Right lobe of liver (tissue), 6 donors: ENCODE measurements around the gene ALPG. TPM values are rescaled to one million over a fixed set of nuclear protein-coding genes. Genes with fewer than 3 reads are reported as not detected.
A peak's percentile ranks its signal among the peaks of the same experiment; 100 is the strongest.

Source experiments
- ATAC-seq, 4 donors: fragments of 200-7000 bp; cut with Tn5 transposase; one replicate each; pipeline ENCODE4 v1.9.1; 2020; ENCODE audit warnings: mild to moderate bottlenecking in 4 of 4, moderate library complexity in 4 of 4
- DNase-seq, 3 donors: peaks; one replicate each; pipeline ENCODE4 v3.0.0-alpha.2; 2020
- H3K27ac ChIP-seq, 3 donors: fragments of 200-600 bp; one replicate each; pipeline ENCODE4 v1.8.0; 2022
- H3K27me3 ChIP-seq, 2 donors: fragments of 200-600 bp; one replicate each; pipeline ENCODE4 v1.8.0; 2022
- H3K36me3 ChIP-seq, 4 donors: fragments of 200-600 bp; sonication (generic) in 1 of 4; one replicate each; pipeline versions ENCODE4 v1.5.1 to v1.8.0; 2017 to 2022; ENCODE audit warnings: control low read depth in 1 of 4
- H3K4me1 ChIP-seq, 4 donors: fragments of 200-600 bp; sonication (generic) in 1 of 4; one replicate each; pipeline versions ENCODE4 v1.5.1 to v1.8.0; 2017 to 2022; ENCODE audit warnings: control low read depth in 1 of 4
- H3K4me3 ChIP-seq, 3 donors: fragments of 200-600 bp; one replicate each; pipeline ENCODE4 v1.8.0; 2022
- H3K9me3 ChIP-seq, 4 donors: fragments of 200-600 bp; sonication (generic) in 1 of 4; one replicate each; pipeline versions ENCODE4 v1.5.1 to v1.8.0; 2017 to 2022; ENCODE audit warnings: control low read depth in 1 of 4
- POLR2A ChIP-seq: fragments of 450-650 bp; IDR thresholded peaks from one replicate; pipeline ENCODE4 v1.6.1; 2017; ENCODE audit warnings: antibody characterized with exemption, mild to moderate bottlenecking
- WGBS: methylation state at CpG from one replicate; pipeline ENCODE4 v1.1.6; 2018; ENCODE audit warnings: low coverage, low lambda C conversion rate; ENCODE audit not compliant: insufficient coverage; ENCODE audit errors: missing lambda C conversion rate; 5-methylcytosine and 5-hydroxymethylcytosine counted together
- intact Hi-C, 2 donors: fragments of 100-400 bp; cut with DNase I; formaldehyde crosslinking; loops; one replicate each; pipeline versions ENCODE4 v1.11.2 to v1.14.1; 2022
- small RNA-seq, 2 experiments: library from RNA; depleted of rRNA; stranded (forward); fragments of <200 nt; gene quantifications; one replicate each; pipeline ENCODE3, GENCODE V24; 2016
- total RNA-seq, 6 experiments: library from RNA; depleted of rRNA in 2 of 6; stranded (reverse); fragments of >200 nt in 2 of 6; fragmentation: NEBNext Ultra II Directional in 3 of 6; extraction: Animal tissue kit (Norgen Biotek cat#: 25700) in 3 of 6; gene quantifications; one replicate each; pipeline versions ENCODE4 v1.1.0 to v1.2.4, GENCODE V29; 2016 to 2023
- TF ChIP-seq, protein P1 (sequence below), 4 donors: fragments of 200-600 bp in 3 of 4; fragments of 450-650 bp in 1 of 4; IDR thresholded peaks; one replicate each; pipeline versions ENCODE4 v1.5.1 to v1.8.0; 2016 to 2022; ENCODE audit warnings: antibody characterized with exemption in 4 of 4, mild to moderate bottlenecking in 2 of 4
- donor health status: DM: no; HTN: yes; CAD: no.
- donor health status: DM: no; HTN: no; CAD: no.
- donor health status: DM: no; HTN: no; CAD: no.
- donor health status: DM: no; HTN: yes; CAD: no.
- donor health status: DM: no; HTN: yes; CAD: no.

Gene ALPG
- total RNA-seq, 6 experiments from 2014 or later, result not detected

- Histone ChIP-seq H3K4me1 (no peaks in the 10 kb centered on the region), H3K9me3 (no peaks in the 10 kb centered on the region), H3K36me3 (no peaks in the 10 kb centered on the region), H3K27ac (no peak overlapping the region), H3K4me3 (no peak overlapping the region), H3K27me3 (no peaks in the 10 kb centered on the region)
- ATAC-seq (no peak), DNase-seq (peak in 1 of 3 donors; percentile 45)
- intact Hi-C loops, result loop anchor here in 1 of 2 donors (10.0 kb wide), 1 partner anchor 57 kb away; no protein-coding TSS in a partner anchor
- TF ChIP-seq, protein P1, sequence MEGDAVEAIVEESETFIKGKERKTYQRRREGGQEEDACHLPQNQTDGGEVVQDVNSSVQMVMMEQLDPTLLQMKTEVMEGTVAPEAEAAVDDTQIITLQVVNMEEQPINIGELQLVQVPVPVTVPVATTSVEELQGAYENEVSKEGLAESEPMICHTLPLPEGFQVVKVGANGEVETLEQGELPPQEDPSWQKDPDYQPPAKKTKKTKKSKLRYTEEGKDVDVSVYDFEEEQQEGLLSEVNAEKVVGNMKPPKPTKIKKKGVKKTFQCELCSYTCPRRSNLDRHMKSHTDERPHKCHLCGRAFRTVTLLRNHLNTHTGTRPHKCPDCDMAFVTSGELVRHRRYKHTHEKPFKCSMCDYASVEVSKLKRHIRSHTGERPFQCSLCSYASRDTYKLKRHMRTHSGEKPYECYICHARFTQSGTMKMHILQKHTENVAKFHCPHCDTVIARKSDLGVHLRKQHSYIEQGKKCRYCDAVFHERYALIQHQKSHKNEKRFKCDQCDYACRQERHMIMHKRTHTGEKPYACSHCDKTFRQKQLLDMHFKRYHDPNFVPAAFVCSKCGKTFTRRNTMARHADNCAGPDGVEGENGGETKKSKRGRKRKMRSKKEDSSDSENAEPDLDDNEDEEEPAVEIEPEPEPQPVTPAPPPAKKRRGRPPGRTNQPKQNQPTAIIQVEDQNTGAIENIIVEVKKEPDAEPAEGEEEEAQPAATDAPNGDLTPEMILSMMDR (IDR thresholded peaks at IDR 0.05), result no peak
- TF ChIP-seq POLR2A, result no peak
- WGBS, result 84% methylated on average over 6 of the region's 25 CpGs
Observed at GRCh38 chr2:232458051-232458660, 51.5 kb downstream of the ALPG start.

- intact Hi-C loops, result loop anchor here in 1 of 2 donors (10.0 kb wide), 1 partner anchor 56 kb away; no protein-coding TSS in a partner anchor
- DNase-seq, result peak in 2 of 3 donors; percentile 40 to 44
- TF ChIP-seq, protein P1 (IDR thresholded peaks at IDR 0.05), result no peak
- no peak for TF ChIP-seq POLR2A
- Histone ChIP-seq H3K27me3 (no peaks in the 10 kb centered on the region), H3K4me3 (no peak overlapping the region), H3K4me1 (no peaks in the 10 kb centered on the region), H3K36me3 (no peaks in the 10 kb centered on the region), H3K27ac (no peak overlapping the region), H3K9me3 (no peaks in the 10 kb centered on the region)
- no peak for ATAC-seq
- WGBS, result no CpG with 5 or more reads among the region's 56 CpGs
Observed at GRCh38 chr2:232458661-232459418, 52.2 kb downstream of the ALPG start.

GRCh38 chr2:232459419-232460035 is 52.9 kb downstream of the ALPG start:
- H3K36me3 ChIP-seq, result no peaks in the 10 kb centered on the region
- H3K27me3 ChIP-seq, result no peaks in the 10 kb centered on the region
- no peak overlapping the region for H3K27ac ChIP-seq
- H3K4me1 ChIP-seq, result no peaks in the 10 kb centered on the region
- intact Hi-C loops, result loop anchor here in 1 of 2 donors (10.0 kb wide), 1 partner anchor 55 kb away; no protein-coding TSS in a partner anchor
- DNase-seq, result no peak
- ATAC-seq, result no peak
- TF ChIP-seq POLR2A, result no peak
- TF ChIP-seq, protein P1 (IDR thresholded peaks at IDR 0.05), result no peak
- no peaks in the 10 kb centered on the region for H3K9me3 ChIP-seq
- no peak overlapping the region for H3K4me3 ChIP-seq
- WGBS, result 95% methylated on average over 2 of the region's 11 CpGs

DNA sequence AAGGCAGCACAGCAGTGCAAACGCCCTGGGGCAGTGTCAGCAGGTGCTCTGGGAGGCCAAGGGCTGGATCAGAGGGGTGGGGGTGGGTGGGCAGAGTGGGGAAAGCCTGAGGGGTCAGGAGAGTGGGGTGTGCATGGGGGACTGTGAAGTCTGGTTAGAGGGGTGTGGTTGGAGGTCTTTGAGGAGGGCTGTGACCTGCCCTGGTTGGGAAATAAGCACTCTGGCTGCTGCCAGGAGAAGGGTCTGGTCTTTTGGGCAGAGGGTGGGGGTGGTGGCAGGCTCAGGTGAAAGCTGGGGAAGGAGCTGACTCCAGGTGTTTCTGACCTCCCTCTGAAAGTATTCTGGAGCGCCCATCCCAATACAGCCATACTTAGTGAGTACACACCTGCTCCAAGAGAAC is 53.5 kb downstream of the ALPG start:
- ATAC-seq (no peak), DNase-seq (no peak)
- TF ChIP-seq, protein P1 (IDR thresholded peaks at IDR 0.05), result no peak
- no peak for TF ChIP-seq POLR2A
- Histone ChIP-seq H3K36me3 (no peaks in the 10 kb centered on the region), H3K4me1 (no peaks in the 10 kb centered on the region), H3K9me3 (no peaks in the 10 kb centered on the region), H3K4me3 (no peak overlapping the region), H3K27me3 (no peaks in the 10 kb centered on the region), H3K27ac (no peak overlapping the region)
- WGBS, result 44% methylated on average over 2 of the region's 2 CpGs
- intact Hi-C loops, result no loop called here

Small RNA genes within 50 kb of the gene (small RNA-seq; reads per million reads assigned to genes)
- gene AC068134.4, result 0 reads per million in 2 experiments

Other genes starting within 250 kb of the ALPG start
- not detected for gene ALPP, start 28.1 kb upstream of the ALPG start, total RNA-seq
- under 1 TPM in 2 of 6 experiments, not detected in 4; 0.19 to 0.25 TPM for gene ALPI, start 49.3 kb downstream of the ALPG start, total RNA-seq
- gene ECEL1, start 81.0 kb downstream of the ALPG start, total RNA-seq, result 1 to 10 TPM in 1 of 6 experiments, under 1 TPM in 3, not detected in 2; 0.22 to 1.3 (median 0.83) TPM
- gene PRSS56, start 113.5 kb downstream of the ALPG start, total RNA-seq, result under 1 TPM in 1 of 6 experiments, not detected in 5; 0.19 TPM
- not detected for gene CHRND, start 119.3 kb downstream of the ALPG start, total RNA-seq
- gene CHRNG, start 132.8 kb downstream of the ALPG start, total RNA-seq, result not detected
- 1 to 10 TPM in 3 of 6 experiments, under 1 TPM in 3; 0.68 to 1.5 (median 1.0) TPM for gene TIGD1, start 143.7 kb downstream of the ALPG start, total RNA-seq
- 10 to 100 TPM; 24.3 to 47.7 (median 42.0) TPM for gene EIF4E2, start 143.8 kb downstream of the ALPG start, total RNA-seq
- 10 to 100 TPM in 4 of 6 experiments, 1 to 10 TPM in 2; 7.3 to 30.3 (median 10.7) TPM for gene EFHD1, start 226.8 kb downstream of the ALPG start, total RNA-seq